Endothelial cell of hepatic sinusoid (primary cell): ENCODE results near the gene KLHDC9.
"Not testable (repeated sequence)": the region's sequence is repeated elsewhere in the genome, so short reads cannot be mapped to it uniquely, and the experiment has no call there.

Source experiments
- in situ Hi-C: cut with HindIII; loops from 2 replicates; pipeline ENCODE4 v1.10.0; 2017; ENCODE audit warnings: low sequenced_read_pairs

Gene KLHDC9

DNA sequence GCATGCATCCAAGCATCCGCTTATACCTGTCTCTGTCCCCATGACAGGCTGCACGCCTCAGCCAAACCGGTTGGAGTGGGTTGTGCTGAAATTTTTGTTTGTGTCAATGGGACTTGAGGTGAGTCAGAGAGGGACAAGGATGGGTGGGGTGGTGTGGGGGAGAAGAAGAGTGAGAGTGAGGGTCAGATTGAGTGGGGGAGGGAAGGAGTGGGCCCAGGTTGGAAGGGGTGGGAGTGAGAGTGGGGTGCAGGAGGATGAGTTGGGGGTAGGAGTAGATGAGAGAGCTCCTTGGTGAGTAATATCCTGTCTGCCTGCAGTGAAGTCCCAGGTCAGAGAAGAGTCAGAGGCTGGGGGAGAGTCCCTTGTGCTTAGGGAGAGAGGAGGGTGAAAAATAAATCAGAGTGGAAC, 5.5 kb upstream of the KLHDC9 start:
- in situ Hi-C loops: loop anchor here (5.0 kb wide), 3 partner anchors 50 to 90 kb away; no protein-coding TSS in a partner anchor

DNA sequence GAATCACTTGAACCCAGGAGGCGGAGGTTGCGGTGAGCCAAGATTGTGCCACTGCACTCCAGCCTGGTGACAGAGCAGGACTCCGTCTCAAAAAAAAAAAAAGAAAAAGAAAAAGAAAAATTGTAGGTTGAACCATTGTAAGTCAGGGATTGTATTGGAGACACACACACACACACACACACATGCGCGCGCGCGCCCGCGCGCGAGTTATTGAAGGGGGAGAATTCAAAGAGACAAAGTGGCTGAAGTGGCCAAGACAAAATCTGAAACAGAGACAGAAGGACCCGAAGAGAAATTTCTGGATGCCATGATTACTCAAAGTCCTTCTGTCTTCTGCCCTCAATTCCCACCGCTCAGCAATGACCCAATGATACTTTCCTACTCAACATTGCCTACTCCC, 3.7 kb upstream of the KLHDC9 start:
- in situ Hi-C loops: loop anchor here (5.0 kb wide), 3 partner anchors 48 to 92 kb away; no protein-coding TSS in a partner anchor

DNA sequence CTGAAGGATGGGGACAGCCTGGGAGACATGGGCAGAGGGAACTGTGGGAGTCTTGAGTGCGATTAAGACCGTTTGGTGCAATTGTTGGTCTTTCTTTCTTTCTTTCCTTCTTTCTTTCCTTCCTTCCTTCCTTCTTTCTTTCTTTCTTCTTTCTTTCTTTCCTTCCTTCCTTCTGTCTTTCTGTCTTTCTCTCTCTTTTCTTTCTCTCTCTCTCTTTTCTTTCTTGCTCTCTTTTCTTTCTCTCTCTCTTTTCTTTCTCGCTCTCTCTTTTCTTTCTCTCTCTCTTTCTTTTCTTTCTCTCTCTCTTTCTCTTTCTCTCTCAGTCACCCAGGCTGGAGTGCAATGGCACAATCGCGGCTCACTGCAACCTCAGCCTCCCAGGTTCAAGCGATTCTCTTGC, 2.9 kb upstream of the KLHDC9 start:
- in situ Hi-C loops: no loop called here

DNA sequence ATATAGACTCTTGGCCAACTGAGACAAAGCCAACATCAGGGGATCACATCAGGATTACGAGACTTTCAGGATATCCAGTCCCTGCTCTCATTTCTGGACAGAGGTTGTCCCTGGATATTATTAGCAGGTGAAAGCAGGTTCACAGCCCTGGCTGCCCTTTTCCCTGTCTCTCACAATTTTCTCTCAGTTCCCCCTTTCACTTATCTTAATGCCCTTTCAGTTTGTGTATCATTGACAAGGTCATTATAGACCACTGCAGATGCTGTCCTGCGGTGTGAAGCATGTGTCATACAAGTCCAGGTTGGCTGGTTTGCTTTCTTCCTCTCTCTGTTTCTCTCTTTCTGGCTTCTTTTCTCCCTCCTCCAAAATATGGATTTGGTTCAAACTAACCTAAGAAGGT, 2.1 kb upstream of the KLHDC9 start:
- in situ Hi-C loops: no loop called here

DNA sequence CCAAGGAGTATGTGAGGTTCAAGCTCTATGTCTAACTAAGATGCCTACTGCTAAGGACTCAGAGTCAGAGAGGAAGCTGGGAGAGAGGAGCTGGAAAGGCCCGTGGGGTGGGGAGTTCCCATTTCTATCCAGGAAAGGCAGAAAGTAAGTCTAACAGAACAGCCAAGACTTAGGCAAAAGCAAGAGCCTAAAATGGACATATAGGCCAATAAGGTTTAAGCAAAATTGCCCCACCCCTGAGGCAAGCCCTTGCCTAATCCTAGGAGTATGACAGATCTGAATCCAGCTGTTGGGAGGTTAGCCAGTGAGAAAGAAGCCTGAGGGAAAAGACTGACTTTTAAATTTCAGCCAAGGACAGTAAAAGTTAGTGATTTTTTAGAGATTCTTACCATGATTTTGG, 1.6 kb upstream of the KLHDC9 start:
- in situ Hi-C loops: no loop called here

DNA sequence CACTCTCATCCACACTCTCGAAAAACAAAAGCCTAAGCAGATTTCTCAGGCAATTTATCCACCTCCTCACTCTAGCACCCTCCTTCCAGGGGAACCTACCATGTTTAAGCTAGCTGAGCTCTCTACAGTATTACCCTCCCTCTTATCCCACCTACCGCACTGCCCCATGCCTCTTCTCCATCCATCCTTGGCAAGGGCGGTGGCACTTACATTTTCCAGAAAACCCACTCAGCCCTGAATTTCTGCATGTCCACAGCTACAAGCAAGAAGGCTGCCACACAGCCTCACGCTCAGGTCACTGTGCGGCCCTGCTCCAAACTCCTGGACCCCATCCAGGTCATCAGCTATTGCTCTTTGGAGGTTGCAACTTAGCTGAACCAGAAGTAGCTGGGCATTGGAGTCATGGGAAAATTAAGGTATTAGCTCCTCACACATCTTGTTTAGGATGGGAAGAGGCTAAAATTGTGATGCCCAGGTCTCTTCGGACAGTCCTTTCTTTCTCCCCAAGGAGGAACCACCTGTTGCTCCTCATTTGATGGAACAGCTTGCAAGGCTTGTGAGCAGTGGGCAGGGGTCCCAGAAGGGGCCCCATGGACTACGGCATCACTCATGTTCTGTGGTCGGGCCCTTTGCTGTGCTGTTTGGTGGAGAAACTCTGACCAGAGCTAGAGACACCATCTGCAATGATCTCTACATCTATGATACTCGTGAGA, 1.1 kb downstream of the KLHDC9 start:
- in situ Hi-C loops: no loop called here

DNA sequence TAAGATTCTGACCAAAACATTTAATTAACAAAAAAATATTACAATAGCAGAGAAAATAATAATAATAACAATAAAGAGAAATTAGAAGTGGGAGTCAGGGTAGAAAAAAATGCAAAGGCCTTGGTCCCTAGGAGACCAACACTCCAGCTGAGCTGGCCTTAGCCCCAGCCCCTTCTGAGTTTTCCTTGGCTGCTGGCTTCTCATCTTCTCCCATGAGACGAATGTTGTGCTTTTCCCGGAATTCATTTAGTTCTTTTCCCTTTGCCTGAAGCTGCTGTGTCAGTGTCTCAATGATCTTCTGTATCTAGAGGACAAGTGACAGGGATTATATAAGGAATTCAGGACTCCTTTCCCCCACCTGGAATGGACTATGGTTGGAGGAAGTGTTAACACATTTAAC, 2.4 kb downstream of the KLHDC9 start:
- in situ Hi-C loops: no loop called here

DNA sequence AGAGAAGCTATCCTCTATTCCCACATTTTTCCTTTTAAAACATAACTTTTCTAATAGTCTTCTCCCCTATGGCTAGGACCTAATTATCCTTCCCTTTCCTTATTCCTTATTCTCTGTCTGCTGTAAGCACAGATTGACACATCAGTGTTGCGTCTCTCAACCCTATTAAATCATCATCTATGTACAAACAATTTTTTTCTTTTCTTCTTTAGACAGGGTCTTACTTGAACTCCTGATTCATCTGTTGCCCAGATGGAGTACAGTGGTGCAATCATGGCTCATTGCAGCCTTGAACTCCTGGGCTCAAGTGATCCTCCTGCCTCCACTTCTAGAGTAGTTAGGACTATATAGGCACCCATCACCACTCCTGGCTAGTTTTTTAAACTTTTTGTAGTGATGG, 8.3 kb downstream of the KLHDC9 start:
- in situ Hi-C loops: no loop called here

DNA sequence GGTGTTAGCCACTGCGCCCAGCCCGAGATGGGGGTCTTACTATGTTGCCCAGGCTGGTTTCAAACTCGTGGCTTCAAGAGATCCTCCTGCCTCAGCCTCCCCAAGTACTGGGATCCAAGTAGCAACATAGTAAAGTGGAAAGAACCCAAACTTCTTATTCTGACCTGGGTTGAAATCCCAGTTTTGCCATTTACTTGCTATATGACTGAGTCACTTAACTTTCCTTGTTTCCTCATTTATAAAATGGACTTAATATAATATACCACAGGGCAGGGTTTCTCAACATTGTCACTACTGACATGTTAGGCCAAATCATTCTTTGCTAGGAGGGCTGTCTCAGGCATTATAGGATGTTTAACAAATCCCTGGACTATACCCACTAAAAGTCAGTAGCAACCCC, 13.0 kb downstream of the KLHDC9 start:
- in situ Hi-C loops: no loop called here

DNA sequence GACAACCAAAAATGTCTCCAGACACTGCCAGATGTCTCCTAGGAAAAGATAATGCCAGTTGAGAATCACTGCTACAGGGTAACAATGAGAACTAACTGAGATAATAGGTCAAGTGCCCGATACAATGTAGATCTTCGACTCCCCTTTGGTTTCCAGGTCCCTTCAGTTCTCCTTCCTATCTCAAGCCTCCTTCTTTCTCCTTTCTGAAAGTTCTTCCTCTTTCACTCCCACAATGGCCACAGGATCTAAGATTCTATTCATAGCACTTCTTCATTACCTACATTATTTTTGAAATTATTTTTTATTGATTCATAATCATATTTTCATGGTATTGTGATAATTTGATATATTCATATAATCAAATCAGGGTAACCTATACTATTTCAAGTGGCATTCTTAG, 13.4 kb downstream of the KLHDC9 start:
- in situ Hi-C loops: no loop called here

DNA sequence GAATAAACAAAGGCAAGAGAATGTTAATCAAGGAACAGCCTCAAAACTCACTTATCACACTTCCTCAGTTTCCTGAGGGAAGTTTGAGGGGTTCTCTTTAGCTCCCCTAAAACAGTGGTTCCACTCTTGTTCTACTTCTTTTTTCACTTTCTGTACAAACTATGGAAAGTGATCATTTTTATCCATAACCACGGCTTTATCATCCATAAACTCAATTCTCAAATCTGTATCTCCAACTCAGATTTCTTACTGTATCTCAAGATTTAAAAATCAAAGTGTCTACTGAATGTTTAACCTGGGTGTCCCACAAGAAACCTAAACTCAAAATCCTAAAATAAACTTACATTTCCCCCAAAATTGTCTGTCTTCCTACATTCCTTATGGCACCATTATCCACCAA, 15.8 kb downstream of the KLHDC9 start:
- in situ Hi-C loops: no loop called here

DNA sequence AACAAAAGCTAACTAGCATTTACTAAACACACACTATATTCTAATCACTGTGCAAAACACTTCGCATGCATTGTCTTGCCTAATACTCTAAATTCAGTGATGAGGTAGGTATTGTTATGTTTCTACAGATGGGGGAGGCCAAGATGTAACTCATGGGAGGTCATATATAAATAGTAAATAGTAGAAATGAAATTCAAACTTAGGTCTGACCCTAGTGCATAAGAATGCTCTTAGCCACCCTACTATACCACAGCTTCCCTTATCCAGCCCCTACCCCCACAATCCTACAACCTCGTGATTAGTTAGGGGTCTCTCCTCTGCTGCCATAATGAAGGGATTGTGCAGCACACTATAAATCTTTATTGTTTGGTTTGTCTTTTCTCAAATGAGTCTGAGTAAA, 16.4 kb downstream of the KLHDC9 start:
- in situ Hi-C loops: no loop called here

DNA sequence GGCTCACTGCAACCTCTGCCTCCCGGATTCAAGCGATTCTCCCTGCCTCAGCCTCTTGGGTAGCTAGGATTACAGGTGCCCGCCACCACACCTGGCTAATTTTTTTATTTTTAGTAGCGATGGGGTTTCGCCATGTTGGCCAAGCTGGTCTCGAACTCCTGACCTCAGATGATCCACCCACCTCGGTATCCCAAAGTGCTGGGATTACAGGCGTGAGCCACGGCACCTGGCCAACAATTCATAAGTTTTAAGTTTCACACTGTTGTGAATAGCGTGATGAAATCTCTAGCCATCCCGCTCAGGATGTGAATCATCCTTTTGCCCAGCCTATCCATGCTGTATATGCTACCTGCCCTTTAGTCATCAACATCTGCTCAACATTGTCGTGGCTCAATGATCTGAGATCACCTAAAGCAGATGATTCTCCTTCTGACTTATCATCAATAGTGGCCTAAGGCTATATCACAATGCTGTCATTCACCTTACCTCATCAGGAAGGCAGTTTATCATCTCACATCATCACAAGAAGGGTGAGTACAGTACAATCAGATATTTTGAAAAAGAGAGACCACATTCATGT, 17.1 kb downstream of the KLHDC9 start:
- in situ Hi-C loops: no loop called here

DNA sequence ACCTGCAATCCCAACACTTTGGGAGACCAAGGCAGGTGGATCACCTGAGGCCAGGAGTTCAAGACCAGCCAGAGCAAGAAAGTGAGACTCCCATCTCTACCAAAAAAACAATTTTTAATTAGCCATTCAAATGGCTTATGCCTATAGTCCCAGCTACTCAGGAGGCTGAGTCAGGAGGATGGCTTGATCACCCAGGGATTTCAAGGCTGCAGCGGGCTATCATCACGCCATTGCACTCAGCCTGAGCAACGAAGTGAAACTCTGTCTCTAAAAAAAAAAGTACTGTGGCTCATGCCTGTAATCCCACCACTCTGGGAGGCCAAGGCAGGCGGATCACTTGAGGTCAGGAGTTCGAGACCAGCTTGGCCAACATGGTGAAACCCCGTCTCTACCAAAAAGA, 17.8 kb downstream of the KLHDC9 start:
- in situ Hi-C loops: not testable (repeated sequence)

DNA sequence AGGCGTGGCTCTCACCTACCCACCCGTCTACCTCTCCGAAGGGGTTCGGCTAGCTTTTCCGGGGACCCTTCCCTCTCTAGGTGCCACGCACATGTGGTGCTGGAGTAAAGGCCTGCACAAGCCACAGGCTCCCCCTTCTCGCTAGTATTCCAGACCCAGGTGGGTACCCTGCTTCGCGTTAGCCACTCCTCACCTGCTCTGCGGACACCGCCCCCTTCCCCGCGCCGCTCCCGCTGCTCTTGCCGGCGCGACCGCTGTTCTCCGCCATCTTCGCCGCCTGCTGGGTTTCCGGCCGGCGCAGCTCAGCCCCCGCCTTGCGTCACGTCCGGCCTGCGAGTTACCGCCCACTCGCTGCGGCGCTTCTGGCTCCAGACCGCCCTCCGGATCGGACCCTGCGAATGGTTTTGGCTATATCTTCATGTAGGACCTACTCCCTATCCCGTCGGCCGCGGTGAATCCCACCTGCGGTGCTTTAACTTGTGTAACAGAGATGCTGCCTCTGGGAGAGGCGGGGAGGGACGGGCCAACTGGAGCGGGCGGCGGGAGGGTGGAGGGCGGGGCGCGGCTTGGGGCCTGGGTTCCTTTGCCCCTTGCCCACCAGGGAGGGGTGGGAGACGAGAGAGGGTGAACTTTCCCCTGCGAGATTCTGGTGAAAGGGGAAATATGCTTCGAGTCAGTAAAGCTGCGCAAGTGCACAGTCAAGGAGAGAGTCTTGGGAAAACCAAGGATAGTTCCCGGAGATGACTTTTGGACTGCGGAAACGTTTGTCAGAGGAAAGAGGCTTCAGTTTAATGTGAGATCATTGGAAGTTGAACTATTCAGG, 19.8 kb downstream of the KLHDC9 start, which contains the start of the genes NIT1 and PFDN2:
NIT1 (plus strand) TSS at position 347 of the 823 bp plus-strand sequence; CDS start at position 419, 72 bp downstream.
PFDN2 (minus strand) TSS at position 279 of the 823 bp plus-strand sequence; CDS start at position 268, 11 bp downstream.
- in situ Hi-C loops: no loop called here

DNA sequence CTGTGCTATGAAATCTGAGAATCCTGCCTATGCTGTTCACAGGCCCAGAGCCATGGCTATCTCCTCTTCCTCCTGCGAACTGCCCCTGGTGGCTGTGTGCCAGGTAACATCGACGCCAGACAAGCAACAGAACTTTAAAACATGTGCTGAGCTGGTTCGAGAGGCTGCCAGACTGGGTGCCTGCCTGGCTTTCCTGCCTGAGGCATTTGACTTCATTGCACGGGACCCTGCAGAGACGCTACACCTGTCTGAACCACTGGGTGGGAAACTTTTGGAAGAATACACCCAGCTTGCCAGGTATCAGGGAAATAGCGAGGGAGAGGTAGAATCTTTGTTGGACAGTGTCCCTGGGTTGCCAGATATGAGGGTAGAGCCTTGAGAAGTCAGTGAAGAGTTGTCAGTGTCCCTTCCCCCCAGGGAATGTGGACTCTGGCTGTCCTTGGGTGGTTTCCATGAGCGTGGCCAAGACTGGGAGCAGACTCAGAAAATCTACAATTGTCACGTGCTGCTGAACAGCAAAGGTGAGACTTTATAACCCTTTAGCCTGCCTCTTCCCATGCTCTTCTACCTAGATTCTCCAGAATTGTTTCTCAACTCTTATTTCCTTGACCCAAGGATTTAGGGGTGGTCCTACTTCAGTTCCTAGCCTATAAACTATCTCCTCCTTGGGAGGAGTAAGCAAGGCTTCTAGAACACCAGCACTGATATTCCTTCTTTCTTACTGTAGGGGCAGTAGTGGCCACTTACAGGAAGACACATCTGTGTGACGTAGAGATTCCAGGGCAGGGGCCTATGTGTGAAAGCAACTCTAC, 21.1 kb downstream of the KLHDC9 start:
- in situ Hi-C loops: no loop called here

DNA sequence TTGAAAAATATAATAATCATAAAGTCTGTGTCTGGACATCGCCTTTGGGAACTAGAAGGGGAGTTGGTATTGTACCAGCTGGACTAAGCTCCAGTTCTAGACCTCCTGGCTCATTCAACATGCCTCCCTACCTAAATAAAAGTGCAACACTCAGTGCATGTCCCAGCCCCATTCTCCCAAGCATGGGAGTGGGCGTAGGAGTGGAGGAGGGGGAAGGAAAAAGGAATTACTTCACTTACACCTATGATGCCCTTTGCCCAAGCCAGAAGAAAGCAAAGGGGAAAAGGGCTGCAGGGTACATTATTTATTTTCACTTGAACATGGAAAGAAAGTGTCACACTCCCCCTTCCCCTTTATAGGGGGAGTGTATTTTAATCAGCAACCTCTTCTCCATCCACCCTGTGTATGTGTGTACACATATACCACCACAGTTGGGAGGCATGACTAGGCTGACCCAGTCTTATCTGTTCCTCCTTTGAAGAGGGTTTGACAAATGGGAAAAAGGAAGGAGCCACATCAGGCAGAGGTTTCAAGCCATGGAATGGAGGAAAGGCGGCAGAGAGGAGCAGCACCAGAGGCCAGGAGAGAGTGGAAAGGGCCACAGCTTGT, 23.0 kb downstream of the KLHDC9 start:
- in situ Hi-C loops: no loop called here

DNA sequence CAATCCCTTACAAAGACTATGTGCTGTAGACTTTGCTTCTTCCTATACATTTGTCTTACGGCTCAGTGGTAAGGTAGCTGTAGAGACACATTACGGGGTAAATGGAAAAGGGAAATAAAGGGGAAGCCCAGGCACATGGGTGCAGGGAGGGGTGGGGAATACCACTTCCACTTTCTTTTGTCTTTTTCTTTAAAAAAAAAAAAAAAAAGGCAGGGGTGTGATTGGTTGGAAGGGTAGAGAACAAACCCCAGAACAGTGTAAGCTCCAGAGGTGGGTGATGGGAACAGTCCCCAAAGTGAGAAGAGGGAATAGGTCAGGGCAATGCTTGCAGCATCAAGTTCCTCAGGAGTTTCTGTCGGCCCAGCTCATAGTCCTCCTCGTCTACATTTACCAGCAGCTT, 23.7 kb downstream of the KLHDC9 start:
- in situ Hi-C loops: no loop called here

DNA sequence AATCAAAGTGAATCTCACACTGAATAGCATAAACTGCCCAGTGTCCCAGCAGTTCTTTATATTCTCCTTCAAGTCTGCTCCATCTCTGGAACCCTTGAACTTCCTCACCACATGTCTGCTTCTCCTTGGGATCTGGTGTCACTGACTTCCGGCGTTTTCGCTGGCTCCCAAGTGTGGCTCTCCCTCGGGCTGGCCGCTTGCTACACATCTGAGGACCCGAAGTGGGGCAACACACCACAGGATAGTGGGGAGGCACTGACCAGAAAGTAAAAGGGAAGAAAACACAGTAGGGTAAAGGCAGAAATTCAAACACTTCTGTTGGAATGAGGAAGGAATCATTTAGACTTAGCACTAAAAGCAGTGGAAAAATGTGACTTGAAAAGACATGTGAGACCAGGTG, 24.8 kb downstream of the KLHDC9 start:
- in situ Hi-C loops: no loop called here

DNA sequence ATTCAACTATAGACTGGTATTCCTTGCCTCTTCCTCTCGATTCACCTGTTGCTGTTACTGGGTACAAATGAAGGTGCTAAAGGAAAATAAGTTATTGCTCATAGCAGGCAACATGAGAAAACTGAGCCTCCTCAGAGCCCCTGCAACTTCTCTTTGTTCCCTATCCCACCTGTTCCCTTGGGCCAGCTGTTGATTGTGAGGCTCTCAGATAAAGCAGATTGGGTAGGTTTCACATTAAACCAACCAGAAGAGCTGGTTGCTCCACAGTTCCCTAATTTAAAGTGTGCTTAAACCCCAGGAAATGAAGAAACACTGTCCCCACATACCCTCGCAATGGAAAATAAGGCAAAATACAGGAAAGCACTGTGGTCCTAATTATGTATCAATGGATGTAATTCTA, 29.5 kb downstream of the KLHDC9 start:
- in situ Hi-C loops: loop anchor here (5.0 kb wide), 2 partner anchors 80 to 95 kb away; partner anchors contain the start of genes APOA2 and USF1
